RWPE1 (cell line): ENCODE results near the gene CDCA7L.
A peak's percentile ranks its signal among the peaks of the same experiment; 100 is the strongest.

ENCODE experiments used
- CTCF ChIA-PET: fragments of 350-600 bp; sonication (Branson Sonifier 250); formaldehyde crosslinking; extraction: SDS; loops from one replicate; lab custom pipeline; 2021; lab: Yijun Ruan, JAX
- POLR2A ChIA-PET: fragments of 400-600 bp; formaldehyde crosslinking; extraction: SDS; loops from one replicate; lab custom pipeline; 2020; ENCODE audit warnings: antibody characterized with exemption; ENCODE audit not compliant: low non-redundant PET; lab: Yijun Ruan, JAX
- DNase-seq: peaks from one replicate; pipeline ENCODE4 v3.0.0; 2012; ENCODE audit warnings: low spot score
- H3K27ac ChIP-seq: fragments of 450-650 bp; 2 replicates; pipeline ENCODE4 v1.5.1; 2017
- CTCF ChIP-seq: fragments of 450-650 bp; conservative IDR thresholded peaks from 2 replicates; pipeline ENCODE4 v1.5.1; 2017; ENCODE audit warnings: low read depth, mild to moderate bottlenecking

CDCA7L gene, protein sequence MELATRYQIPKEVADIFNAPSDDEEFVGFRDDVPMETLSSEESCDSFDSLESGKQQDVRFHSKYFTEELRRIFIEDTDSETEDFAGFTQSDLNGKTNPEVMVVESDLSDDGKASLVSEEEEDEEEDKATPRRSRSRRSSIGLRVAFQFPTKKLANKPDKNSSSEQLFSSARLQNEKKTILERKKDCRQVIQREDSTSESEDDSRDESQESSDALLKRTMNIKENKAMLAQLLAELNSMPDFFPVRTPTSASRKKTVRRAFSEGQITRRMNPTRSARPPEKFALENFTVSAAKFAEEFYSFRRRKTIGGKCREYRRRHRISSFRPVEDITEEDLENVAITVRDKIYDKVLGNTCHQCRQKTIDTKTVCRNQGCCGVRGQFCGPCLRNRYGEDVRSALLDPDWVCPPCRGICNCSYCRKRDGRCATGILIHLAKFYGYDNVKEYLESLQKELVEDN

GRCh38 chr7:21945454-21946221, at the start of gene CDCA7L:
Gene CDCA7L (minus strand): TSS chr7:21945899. CDS start chr7:21945804, 95 bp downstream.
- 0 out of 2 replicates have a peak, but pooled peaks have one; percentile 0 for TF ChIP-seq CTCF
- H3K27ac ChIP-seq, result peak within 1 kb of the TSS; percentile 97
- ChIA-PET CTCF (interaction anchor here (0.6 to 1.0 kb wide), 4 partner anchors 138 to 815 kb away, joined by 3 to 5 read pairs (median 4); no protein-coding TSS in a partner anchor), POLR2A (interaction anchor here (0.6 kb wide), 1 partner anchor 32 kb away, joined by 3 read pairs; no protein-coding TSS in a partner anchor)
- peak; percentile 96 for DNase-seq

GRCh38 chr7:21986096-21986495, 40.4 kb upstream of the CDCA7L start:
- no peak for TF ChIP-seq CTCF
- CTCF ChIA-PET, result interaction anchor here (0.6 kb wide), 1 partner anchor 42 kb away, joined by 4 read pairs; no protein-coding TSS in a partner anchor
- DNase-seq, result no peak
- POLR2A ChIA-PET, result no interaction called here
- H3K27ac ChIP-seq, result no peak overlapping the region

- POLR2A ChIA-PET, result no interaction called here
- no peak overlapping the region for H3K27ac ChIP-seq
- DNase-seq, result no peak
- CTCF ChIA-PET, result no interaction called here
- no peak for TF ChIP-seq CTCF
Measured at GRCh38 chr7:21984042-21984441, 38.3 kb upstream of the CDCA7L start.

DNA sequence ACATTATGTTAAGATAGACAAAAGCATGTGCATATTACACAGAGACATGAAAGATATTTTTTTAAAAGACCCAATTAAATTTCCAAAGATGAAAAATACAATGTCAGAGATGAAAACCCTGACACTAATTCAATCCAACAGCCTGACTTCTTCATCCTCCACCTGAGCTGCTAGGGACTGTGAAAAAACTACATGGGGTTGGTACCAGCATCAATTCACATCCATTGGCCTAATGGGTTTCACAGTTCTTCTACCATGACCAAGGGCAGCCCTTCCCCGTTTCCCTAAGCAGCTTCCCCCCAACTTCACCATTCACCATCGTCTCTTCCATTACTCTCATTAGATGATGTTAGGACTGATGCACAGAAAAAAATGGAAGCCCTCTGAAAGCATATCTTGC, 37.4 kb upstream of the CDCA7L start:
- POLR2A ChIA-PET, result no interaction called here
- no peak for DNase-seq
- CTCF ChIA-PET, result interaction anchor here (0.5 to 0.8 kb wide), 3 partner anchors 14 to 1603 kb away, joined by 4 to 5 read pairs (median 5); no protein-coding TSS in a partner anchor
- H3K27ac ChIP-seq, result no peak overlapping the region
- TF ChIP-seq CTCF, result no peak

- no peak for TF ChIP-seq CTCF
- POLR2A ChIA-PET, result no interaction called here
- no peak overlapping the region for H3K27ac ChIP-seq
- DNase-seq, result no peak
- CTCF ChIA-PET, result no interaction called here
Measured at GRCh38 chr7:21981524-21981923, 35.8 kb upstream of the CDCA7L start.

DNA sequence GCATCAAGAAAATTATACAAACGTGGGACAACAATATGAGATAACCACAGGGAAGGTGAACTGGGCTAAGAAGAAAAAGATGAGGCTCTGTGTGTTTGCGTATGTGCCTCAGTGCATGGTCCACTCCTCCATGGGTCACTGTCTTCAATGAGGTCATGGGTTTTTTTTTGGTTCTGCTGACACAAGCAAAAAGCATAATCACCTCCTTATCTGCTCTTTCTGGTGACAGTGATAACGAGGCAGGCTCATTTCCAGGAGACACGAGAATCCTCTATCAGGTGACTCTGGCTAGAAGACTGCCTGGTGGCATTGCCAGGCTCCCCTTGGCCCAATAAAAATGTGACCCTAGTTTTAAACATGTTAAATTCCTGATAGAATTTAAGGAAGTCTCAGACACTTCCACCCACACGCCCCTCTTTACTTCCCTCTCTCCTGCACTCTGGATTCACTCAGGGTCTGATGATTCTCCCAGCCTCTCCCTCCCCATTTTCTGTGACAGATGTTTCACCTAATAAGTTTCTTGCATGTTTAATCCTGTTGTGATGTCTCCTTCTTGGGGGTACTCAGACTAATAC, 35.3 kb upstream of the CDCA7L start:
- POLR2A ChIA-PET, result no interaction called here
- no peak for TF ChIP-seq CTCF
- DNase-seq, result no peak
- CTCF ChIA-PET, result no interaction called here
- H3K27ac ChIP-seq, result no peak overlapping the region
